GM12878 (cell line): ENCODE data around the gene RAC2. TPM values are rescaled to one million over a fixed set of nuclear protein-coding genes. Genes with fewer than 3 reads are reported as not detected.

Experiments used
- ATAC-seq: fragments of 200-7000 bp; cut with Tn5 transposase; 3 replicates; pipeline ENCODE4 v1.9.1; 2020; ENCODE audit warnings: mild to moderate bottlenecking, moderate library complexity
- BruUV-seq: library from RNA; stranded (reverse); fragments of 400-500 nt; replicated peaks from 2 replicates; lab custom pipeline; 2021; lab: Mats Ljungman, UMichigan
- CTCF ChIA-PET: fragments of 300-600 bp; sonication (Branson Sonifier 250); formaldehyde crosslinking; extraction: SDS; loops from one replicate; lab custom pipeline; 2021; ENCODE audit warnings: inconsistent platforms; lab: Yijun Ruan, JAX
- POLR2A ChIA-PET: fragments of 350-600 bp; formaldehyde crosslinking; extraction: SDS; loops from one replicate; lab custom pipeline; 2021; ENCODE audit warnings: inconsistent platforms; lab: Charles Lee
- RAD21 ChIA-PET: fragments of 300-600 bp; sonication (Branson Sonifier 250); formaldehyde crosslinking; loops from one replicate; lab custom pipeline; 2023; ENCODE audit warnings: antibody characterized with exemption; ENCODE audit not compliant: unreplicated experiment; lab: Charles Lee
- SMC1A ChIA-PET: fragments of 300-600 bp; sonication (Branson Sonifier 250); formaldehyde crosslinking; loops from one replicate; lab custom pipeline; 2023; ENCODE audit not compliant: unreplicated experiment, uncharacterized antibody; lab: Charles Lee
- DNase-seq: peaks from one replicate; pipeline ENCODE4 v3.0.0-alpha.2; 2011; ENCODE audit warnings: low read depth, low spot score
- FAIRE-seq: peaks from 3 replicates; lab custom pipeline; 2011; peaks lifted over from hg19 to GRCh38; lab: Jason Lieb, UNC
- H2AFZ ChIP-seq: 2 replicates; pipeline ENCODE4 v1.6.0; 2011; ENCODE audit warnings: low read depth, low read length, control low read depth; ENCODE audit not compliant: control insufficient read depth
- H3K27ac ChIP-seq: 2 replicates; pipeline ENCODE4 v1.5.1; 2011; ENCODE audit warnings: control low read depth; ENCODE audit not compliant: control insufficient read depth, insufficient read depth
- H3K27me3 ChIP-seq, 2 experiments: replicated peaks in 1 of 2; 2 replicates each; pipeline versions ENCODE4 v1.6.0 to v1.6.1; 2011; ENCODE audit warnings: low read length in 1 of 2; ENCODE audit not compliant: control insufficient read depth in 2 of 2, insufficient read depth in 2 of 2
- H3K36me3 ChIP-seq, 2 experiments: 2 replicates each; pipeline ENCODE4 v1.5.1; 2011; ENCODE audit warnings: low read length in 1 of 2; ENCODE audit not compliant: control insufficient read depth in 2 of 2, insufficient read depth in 2 of 2
- H3K4me1 ChIP-seq: 2 replicates; pipeline ENCODE4 v1.6.1; 2011; ENCODE audit warnings: mild to moderate bottlenecking, low read length, moderate library complexity, mixed read lengths; ENCODE audit not compliant: control insufficient read depth, insufficient read depth
- H3K4me2 ChIP-seq: 2 replicates; pipeline ENCODE4 v1.6.0; 2011; ENCODE audit warnings: control low read depth; ENCODE audit not compliant: control insufficient read depth, insufficient read depth
- H3K4me3 ChIP-seq: fragments of 200-600 bp; sonication (generic); 2 replicates; pipeline ENCODE4 v1.5.1; 2016
- H3K79me2 ChIP-seq: 2 replicates; pipeline ENCODE4 v1.6.0; 2011; ENCODE audit warnings: low read length; ENCODE audit not compliant: control insufficient read depth, insufficient read depth
- H3K9ac ChIP-seq: 2 replicates; pipeline ENCODE4 v1.8.0; 2011; ENCODE audit warnings: low read length, control low read depth, mixed read lengths; ENCODE audit not compliant: control insufficient read depth, insufficient read depth
- H3K9me3 ChIP-seq: replicated peaks from 3 replicates; pipeline ENCODE4 v1.5.1; 2011; ENCODE audit warnings: mild to moderate bottlenecking, low read length; ENCODE audit not compliant: control insufficient read depth, insufficient read depth
- H4K20me1 ChIP-seq: 2 replicates; pipeline ENCODE4 v1.6.0; 2011; ENCODE audit not compliant: control insufficient read depth, insufficient read depth
- BCLAF1 ChIP-seq: fragments of 450-650 bp; IDR thresholded peaks from 2 replicates; pipeline ENCODE4 v1.6.1; 2017; ENCODE audit warnings: antibody characterized with exemption, mild to moderate bottlenecking, moderate library complexity
- CHD2 ChIP-seq: IDR thresholded peaks from 2 replicates; pipeline ENCODE4 v1.6.1; 2011; ENCODE audit warnings: low read depth, low read length, improper control_type of control experiment, borderline replicate concordance
- HCFC1 ChIP-seq: fragments of 150-350 bp; IDR thresholded peaks from 2 replicates; pipeline ENCODE4 v1.6.1; 2014; ENCODE audit warnings: low read length
- KAT2A ChIP-seq: conservative IDR thresholded peaks from 2 replicates; pipeline ENCODE4 v1.6.1; 2011; ENCODE audit warnings: low read depth, low read length; ENCODE audit not compliant: control insufficient read depth
- NFIC ChIP-seq: IDR thresholded peaks from 2 replicates; pipeline ENCODE4 v1.6.1; 2012; ENCODE audit warnings: low read depth, mild to moderate bottlenecking, inconsistent platforms, low read length, moderate library complexity
- NFYA ChIP-seq: IDR thresholded peaks from 2 replicates; pipeline ENCODE4 v1.6.1; 2011; ENCODE audit warnings: low read depth, mild to moderate bottlenecking, low read length, improper control_type of control experiment, borderline replicate concordance
- SKIL ChIP-seq: fragments of 450-650 bp; IDR thresholded peaks from 2 replicates; pipeline ENCODE4 v1.6.1; 2017; ENCODE audit warnings: mild to moderate bottlenecking, low read depth, inconsistent platforms; ENCODE audit not compliant: poor library complexity, severe bottlenecking
- SMAD1 ChIP-seq: fragments of 450-650 bp; IDR thresholded peaks from 2 replicates; pipeline ENCODE4 v1.6.1; 2018; ENCODE audit warnings: mild to moderate bottlenecking, low read depth; ENCODE audit not compliant: partially characterized antibody
- WGBS: methylation state at CpG from one replicate; pipeline ENCODE4 v1.1.6; 2016; ENCODE audit warnings: low lambda C conversion rate; ENCODE audit not compliant: insufficient replicate concordance, insufficient coverage; ENCODE audit errors: missing lambda C conversion rate; 5-methylcytosine and 5-hydroxymethylcytosine counted together
- in situ Hi-C: fragments of 300-500 bp; cut with MboI; formaldehyde crosslinking; loops from 9 replicates; pipeline ENCODE4 v1.14.3; 2018; ENCODE audit warnings: mixed read lengths
- intact Hi-C: fragments of 100-400 bp; cut with micrococcal nuclease; formaldehyde crosslinking; loops from one replicate; pipeline ENCODE4 v1.14.2; 2022; ENCODE audit not compliant: unreplicated experiment
- polyA plus RNA-seq, 11 experiments: library from polyadenylated mRNA; depleted of rRNA in 4 of 11; unstranded in 6 of 11; stranded (reverse) in 5 of 11; fragments of >200 nt; fragmentation: Nextera tagmentation in 4 of 11; fragmentation: Illumina TruSeq in 1 of 11; extraction: Ambion mirVana in 4 of 11; extraction: Trizol in 1 of 11; gene quantifications; 1 replicate in 1 of 11; 2 replicates in 10 of 11; pipeline versions ENCODE4 v1.2.1 to v1.2.3, GENCODE V29; 2011 to 2016; ENCODE audit warnings: inconsistent platforms in 2 of 11, missing spikeins in 2 of 11, low read depth in 1 of 11
- total RNA-seq, 4 experiments: library from RNA; depleted of rRNA in 3 of 4; stranded (reverse); fragments of >200 nt in 3 of 4; fragmentation: Illumina TruSeq in 1 of 4; extraction: Trizol in 1 of 4; gene quantifications; 2 replicates each; pipeline versions ENCODE4 v1.2.1 to v1.2.3, GENCODE V29; 2013 to 2021
- TF ChIP-seq, protein P1 (sequence below): IDR thresholded peaks from 2 replicates; pipeline ENCODE4 v1.6.1; 2011; ENCODE audit warnings: borderline replicate concordance, low read depth, mild to moderate bottlenecking, moderate library complexity, mixed read lengths, low read length; ENCODE audit not compliant: insufficient read depth; ENCODE audit errors: extremely low read length
- TF ChIP-seq, protein P2 (sequence below), 3 experiments: IDR thresholded peaks in 2 of 3; conservative IDR thresholded peaks in 1 of 3; 2 replicates each; pipeline ENCODE4 v1.5.1; 2011; ENCODE audit warnings: low read depth in 3 of 3, low read length in 3 of 3, mild to moderate bottlenecking in 3 of 3, control low read depth in 2 of 3, moderate library complexity in 2 of 3, inconsistent platforms in 1 of 3, mixed read lengths in 1 of 3; ENCODE audit not compliant: control insufficient read depth in 2 of 3, insufficient read depth in 1 of 3; ENCODE audit errors: extremely low read depth in 1 of 3

Gene RAC2
- total and polyA plus RNA-seq, 10 of the 15 experiments (the other 5 are each of a cell fraction or from before 2014, with no cell fraction given), result 102 to 386 (median 304) TPM

DNA sequence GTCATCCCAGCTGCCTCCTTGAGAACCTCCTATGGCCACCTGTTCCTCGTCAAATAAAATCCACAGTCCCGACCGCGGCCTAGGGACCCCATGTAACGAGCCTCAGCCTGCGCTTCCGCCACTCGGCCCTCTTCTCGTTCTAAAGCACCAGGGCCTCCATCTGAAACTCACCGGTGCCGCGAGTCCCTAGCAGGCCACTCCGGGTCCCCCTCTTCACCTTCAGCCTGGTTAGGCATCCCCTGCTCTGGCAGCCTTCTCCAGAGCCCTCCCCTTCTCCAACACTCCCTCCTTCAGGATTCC, 29.4 kb downstream of the RAC2 start (continued):
- TF ChIP-seq BCLAF1 (no peak), CHD2 (no peak)

GRCh38 chr22:37213941-37214730, 29.9 kb downstream of the RAC2 start:
- Histone ChIP-seq H3K79me2 (peaks cover 5% of the 10 kb centered on the region), H3K4me2 (no peak overlapping the region), H3K36me3 (no peaks in the 10 kb centered on the region; a peak in 3 of 4 replicates), H3K9ac (no peak overlapping the region), H3K9me3 (no peaks in the 10 kb centered on the region), H3K27ac (no peak overlapping the region), H2AFZ (no peak overlapping the region), H3K4me1 (peaks cover 35% of the 10 kb centered on the region), H4K20me1 (no peaks in the 10 kb centered on the region), H3K4me3 (no peak overlapping the region), H3K27me3 (no peaks in the 10 kb centered on the region)
- CTCF ChIA-PET, result interaction anchor here (8.1 kb wide), 1 partner anchor 47 kb away, joined by 88 read pairs; no protein-coding TSS in a partner anchor
- RAD21 ChIA-PET, result interaction anchor here (4.6 kb wide), 1 partner anchor 13 kb away, joined by 38 read pairs; no protein-coding TSS in a partner anchor
- in situ Hi-C loops, result loop anchor here (25.0 kb wide), 1 partner anchor 1827 kb away; the partner anchor contains the start of gene HMOX1
- SMC1A ChIA-PET, result interaction anchor here (1.2 kb wide), 1 partner anchor 13 kb away, joined by 3 read pairs; no protein-coding TSS in a partner anchor
- no TSS peak for BruUV-seq
- 80% methylated on average over 13 of the region's 13 CpGs for WGBS
- POLR2A ChIA-PET, result interaction anchor here (0.6 to 1.0 kb wide), 2 partner anchors 10 to 28 kb away, joined by 3 read pairs; no protein-coding TSS in a partner anchor
- FAIRE-seq, result no peak
- intact Hi-C loops, result no loop called here
- ATAC-seq, result no peak
- DNase-seq, result no peak
- TF ChIP-seq KAT2A (no peak), NFIC (no peak), HCFC1 (no peak), SKIL (no peak), NFYA (no peak), SMAD1 (no peak)
- TF ChIP-seq, protein P1, sequence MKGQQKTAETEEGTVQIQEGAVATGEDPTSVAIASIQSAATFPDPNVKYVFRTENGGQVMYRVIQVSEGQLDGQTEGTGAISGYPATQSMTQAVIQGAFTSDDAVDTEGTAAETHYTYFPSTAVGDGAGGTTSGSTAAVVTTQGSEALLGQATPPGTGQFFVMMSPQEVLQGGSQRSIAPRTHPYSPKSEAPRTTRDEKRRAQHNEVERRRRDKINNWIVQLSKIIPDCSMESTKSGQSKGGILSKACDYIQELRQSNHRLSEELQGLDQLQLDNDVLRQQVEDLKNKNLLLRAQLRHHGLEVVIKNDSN, result no peak
- TF ChIP-seq, protein P2, sequence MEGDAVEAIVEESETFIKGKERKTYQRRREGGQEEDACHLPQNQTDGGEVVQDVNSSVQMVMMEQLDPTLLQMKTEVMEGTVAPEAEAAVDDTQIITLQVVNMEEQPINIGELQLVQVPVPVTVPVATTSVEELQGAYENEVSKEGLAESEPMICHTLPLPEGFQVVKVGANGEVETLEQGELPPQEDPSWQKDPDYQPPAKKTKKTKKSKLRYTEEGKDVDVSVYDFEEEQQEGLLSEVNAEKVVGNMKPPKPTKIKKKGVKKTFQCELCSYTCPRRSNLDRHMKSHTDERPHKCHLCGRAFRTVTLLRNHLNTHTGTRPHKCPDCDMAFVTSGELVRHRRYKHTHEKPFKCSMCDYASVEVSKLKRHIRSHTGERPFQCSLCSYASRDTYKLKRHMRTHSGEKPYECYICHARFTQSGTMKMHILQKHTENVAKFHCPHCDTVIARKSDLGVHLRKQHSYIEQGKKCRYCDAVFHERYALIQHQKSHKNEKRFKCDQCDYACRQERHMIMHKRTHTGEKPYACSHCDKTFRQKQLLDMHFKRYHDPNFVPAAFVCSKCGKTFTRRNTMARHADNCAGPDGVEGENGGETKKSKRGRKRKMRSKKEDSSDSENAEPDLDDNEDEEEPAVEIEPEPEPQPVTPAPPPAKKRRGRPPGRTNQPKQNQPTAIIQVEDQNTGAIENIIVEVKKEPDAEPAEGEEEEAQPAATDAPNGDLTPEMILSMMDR (IDR thresholded peaks at IDR 0.05 in 2 of 3, conservative IDR thresholded peaks at IDR 0.05 in 1 of 3; ENCODE audit: control insufficient read depth in 2 of 3, extremely low read depth in 1 of 3, insufficient read depth in 1 of 3, low read depth in 3 of 3, low read length in 3 of 3), result no peak
